Stimulated activated CD8-positive, alpha-beta memory T cell treated with anti-CD3 and anti-CD28 coated beads, Interleukin-7, amount 100 ng/mL, for 48 hours (primary cell): Measurements from ENCODE around the gene MICAL3.
"Not testable (repeated sequence)": the region's sequence is repeated elsewhere in the genome, so short reads cannot be mapped to it uniquely, and the experiment has no call there.

Experiments used
- DNase-seq, 2 donors: peaks; one replicate each; pipeline ENCODE4 v3.0.0-alpha.2; 2020; ENCODE audit warnings: low read depth in 1 of 2; ENCODE audit errors: extremely low read depth in 1 of 2

Gene MICAL3

GRCh38 chr22:17772249-17772957 is 252.0 kb downstream of the MICAL3 start:
- DNase-seq: no peak

DNA sequence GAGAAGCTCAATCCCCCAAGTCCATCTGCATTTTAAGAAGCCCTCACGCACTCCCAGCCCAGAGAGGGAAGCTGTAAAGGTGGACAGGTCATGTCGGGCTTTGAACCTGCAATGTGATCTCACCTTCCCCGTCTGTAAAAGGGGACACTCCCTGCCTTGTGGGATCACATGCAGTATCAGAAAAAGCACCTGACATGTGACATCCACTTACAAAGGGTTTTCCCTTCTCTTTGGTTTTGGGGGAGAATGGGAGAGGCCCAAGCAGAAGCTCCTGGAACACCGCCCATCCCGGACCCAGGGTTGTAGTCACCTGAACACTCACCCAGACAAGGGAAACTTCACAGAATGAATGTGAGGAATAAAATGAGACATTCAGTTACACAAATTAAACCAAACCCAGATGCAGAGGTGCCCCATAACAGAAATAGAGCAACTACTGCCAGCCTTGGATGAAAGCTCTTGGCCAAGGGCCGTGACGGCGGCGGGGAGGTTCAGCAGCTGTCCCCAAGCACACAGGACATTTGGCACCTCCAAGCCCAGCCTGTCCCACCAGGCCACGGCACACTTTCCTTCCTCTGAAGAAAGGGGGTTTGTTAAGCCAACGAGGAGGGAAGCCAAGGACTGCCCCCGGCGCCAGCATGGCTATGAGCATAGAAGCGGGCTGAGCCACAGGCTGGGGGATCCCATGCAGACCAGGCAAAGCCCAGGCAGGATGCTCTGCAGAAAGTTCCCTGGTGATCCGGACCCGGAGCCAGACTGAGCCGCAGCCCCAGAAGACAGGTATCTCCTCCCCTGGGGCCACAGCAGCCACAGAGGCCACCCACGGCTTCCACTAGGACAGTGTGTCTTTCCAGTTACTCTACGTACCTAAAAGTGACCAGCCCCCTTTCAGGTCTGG is 253.9 kb downstream of the MICAL3 start:
- no peak for DNase-seq

GRCh38 chr22:17769716-17770082 is 254.7 kb downstream of the MICAL3 start:
- DNase-seq: no peak

GRCh38 chr22:17769013-17769715 is 255.2 kb downstream of the MICAL3 start:
- DNase-seq: no peak

DNA sequence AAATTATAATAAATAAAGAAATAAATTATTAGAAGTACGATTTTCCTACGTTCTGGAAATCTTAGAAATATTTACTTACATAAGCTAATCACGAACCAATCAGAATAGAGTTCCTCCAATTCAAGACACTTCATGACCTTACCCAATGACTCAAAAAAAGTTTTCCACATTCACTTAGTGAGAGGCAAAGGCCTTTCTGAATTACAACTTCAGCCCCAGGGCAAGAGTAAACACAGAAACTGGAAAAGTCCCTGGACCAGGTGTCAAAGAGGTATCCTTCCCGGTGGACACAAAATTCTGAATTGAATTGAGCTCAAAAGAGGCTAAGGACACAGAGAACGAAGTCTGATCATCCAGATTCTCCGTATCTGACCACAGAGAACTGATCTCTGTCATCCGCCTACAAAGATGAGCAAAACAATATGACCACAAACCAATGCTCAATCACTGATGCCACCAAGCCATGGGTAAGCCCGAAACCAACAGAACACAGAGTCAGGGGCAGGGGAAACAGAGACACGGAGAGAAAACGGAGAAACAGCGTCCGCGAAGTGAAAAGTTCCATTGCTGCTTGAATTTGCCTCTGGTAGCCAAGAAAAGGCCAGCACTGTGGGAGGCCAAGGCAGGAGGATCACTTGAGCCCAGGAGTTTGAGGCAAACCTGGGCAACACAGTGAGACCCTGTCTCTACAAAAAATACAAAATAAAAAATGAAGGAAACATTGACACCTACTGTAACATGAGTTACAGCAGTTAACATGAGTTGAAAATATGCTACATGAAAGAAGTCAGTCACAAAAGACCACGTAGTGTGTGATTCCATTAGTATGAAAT is 256.9 kb downstream of the MICAL3 start:
- peak in 1 of 2 donors; percentile 64 for DNase-seq

GRCh38 chr22:17764852-17765251 is 259.5 kb downstream of the MICAL3 start:
- not testable (repeated sequence) for DNase-seq

GRCh38 chr22:17764036-17764435 is 260.3 kb downstream of the MICAL3 start:
- DNase-seq: no peak

DNA sequence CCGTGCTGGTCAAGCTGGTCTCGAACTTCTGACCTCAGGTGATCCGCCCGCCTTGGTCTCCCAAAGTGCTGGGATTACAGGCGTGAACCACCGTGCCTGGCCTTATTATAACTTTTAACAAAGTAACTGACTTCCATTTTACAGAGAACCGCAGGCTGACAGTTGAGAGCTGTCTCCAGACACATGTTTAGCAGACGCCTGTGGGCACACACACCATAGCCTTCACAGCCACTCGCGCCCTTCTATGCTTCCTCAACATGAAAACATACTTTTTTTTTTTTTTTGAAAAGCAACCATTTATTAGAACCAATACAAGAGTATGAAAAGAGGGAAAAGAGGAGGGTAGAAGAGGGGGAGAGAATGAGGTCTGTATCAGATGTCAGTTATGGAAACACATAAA is 260.9 kb downstream of the MICAL3 start:
- not testable (repeated sequence) for DNase-seq

- no peak for DNase-seq
Measured at GRCh38 chr22:17761138-17761488, 263.2 kb downstream of the MICAL3 start.

DNA sequence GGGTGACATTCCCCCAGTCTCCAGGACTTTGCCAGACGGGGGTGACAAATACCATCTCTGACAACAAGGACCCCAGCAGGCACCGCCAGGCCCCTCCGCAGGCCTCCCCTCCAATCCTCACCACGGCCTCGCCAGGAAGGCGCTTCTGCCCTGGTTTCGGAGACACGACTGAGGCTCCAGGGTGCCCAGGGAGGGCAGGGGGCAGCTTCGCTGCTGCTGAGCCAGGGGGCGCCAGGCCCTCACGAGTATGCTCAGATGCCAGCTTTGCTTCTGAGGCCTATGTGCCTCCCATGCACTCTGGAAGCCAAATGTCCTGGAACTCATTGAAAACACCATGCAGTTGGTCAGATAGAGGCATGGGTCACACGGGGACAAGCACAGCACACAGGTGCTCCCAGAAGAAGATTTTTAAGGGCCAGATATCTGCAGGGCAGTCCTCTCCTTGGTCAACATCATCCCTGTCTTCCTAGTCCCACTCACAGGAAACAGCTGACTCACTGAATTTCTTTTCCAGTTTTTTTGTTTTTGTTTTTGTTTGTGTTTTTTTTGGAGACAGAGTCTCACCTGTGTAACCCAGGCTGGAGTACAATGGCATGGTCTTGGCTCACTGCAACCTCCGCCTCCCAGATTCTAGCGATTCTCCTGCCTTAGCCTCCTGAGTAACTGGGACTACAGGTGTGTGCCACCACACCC is 270.0 kb downstream of the MICAL3 start:
- DNase-seq: no peak

DNA sequence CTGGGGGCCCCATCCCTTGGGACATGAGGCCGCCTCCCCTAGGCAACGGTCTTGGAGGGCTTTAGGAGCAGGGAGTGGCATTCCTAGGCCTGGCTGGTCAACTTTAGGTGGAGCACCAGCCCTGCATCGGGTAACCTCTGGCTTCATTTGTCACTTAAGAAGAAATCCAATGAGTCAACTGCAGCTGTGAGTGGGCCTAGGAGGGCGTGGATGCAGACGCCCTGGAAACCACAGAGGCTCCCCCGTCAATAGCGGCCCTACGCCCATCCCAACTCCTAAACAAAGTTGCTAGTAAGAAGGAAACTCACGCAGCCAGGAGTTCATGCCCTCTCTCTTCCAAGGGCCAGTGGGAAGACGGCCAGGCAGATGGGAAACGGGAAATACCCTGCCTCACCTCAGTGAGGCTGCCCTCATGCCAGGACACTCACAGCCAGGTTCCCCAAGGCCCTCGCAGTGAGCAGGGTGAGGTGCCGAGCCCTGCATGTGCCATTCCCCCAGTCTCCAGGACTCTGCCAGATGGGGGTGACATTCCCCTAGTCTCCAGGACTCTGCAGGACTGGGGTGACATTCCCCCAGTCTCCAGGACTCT is 270.9 kb downstream of the MICAL3 start:
- no peak for DNase-seq

DNA sequence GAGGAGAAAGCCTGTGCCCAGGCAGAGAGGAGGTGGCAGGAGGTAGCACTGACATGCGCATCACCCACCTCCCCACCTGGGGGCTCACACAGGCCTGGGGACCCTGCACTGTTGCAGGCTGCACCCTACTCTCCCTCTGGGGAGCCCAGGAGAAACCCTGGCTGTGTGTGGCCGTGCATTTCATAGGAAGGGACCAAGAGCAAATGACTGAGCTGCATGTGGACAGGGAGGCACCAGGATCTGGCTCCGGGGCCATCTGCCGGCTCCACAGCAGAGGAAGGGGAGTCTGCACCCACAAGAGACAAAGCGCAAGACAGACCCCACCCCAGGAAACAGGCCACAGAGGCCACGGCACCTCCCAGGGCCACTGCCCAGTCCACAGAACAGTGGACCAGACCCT is 272.8 kb downstream of the MICAL3 start:
- DNase-seq: no peak

GRCh38 chr22:17749605-17750395 is 274.6 kb downstream of the MICAL3 start:
- DNase-seq: no peak

DNA sequence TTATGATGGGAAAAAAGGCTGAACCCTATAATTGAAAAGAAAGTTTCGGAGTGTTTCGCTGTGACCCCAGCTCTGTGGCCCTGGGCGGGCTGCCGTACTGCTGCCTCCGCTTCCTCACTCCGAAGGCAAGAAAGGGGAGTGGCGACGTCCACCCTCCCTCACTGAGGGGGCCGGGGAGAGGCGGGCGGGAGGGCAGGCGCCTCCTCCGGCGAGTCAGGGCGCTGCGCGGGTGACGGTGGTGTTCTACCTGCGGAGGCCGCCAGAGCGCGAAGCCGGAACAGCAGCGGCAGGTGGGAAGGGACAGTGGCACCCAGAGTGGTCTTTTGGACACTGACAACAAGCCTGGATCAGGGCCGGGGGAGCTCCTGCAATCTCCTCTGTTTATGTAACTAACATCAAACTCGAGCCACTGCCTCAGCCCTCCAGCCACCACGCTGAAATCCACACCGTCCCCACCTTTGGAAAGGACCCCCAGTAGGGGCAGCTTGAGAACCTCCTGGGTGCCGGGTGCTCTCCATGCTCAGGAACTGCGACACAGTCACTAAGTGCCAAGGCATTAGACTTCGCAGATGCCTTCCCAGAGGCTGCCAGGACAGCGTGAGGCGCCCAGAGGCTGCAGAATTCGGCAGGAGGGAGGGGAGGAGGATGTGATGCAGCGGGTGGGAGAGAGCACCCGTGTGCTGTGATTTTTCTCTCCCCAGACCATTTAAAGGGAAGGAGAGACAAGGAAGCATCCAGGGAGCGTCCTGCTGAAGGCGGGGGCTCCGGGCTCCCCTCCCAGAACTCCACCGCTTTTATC is 275.6 kb downstream of the MICAL3 start:
- DNase-seq: no peak

GRCh38 chr22:17746916-17747315 is 277.4 kb downstream of the MICAL3 start:
- no peak for DNase-seq

- no peak for DNase-seq
Measured at GRCh38 chr22:17744430-17744829, 279.9 kb downstream of the MICAL3 start.

DNA sequence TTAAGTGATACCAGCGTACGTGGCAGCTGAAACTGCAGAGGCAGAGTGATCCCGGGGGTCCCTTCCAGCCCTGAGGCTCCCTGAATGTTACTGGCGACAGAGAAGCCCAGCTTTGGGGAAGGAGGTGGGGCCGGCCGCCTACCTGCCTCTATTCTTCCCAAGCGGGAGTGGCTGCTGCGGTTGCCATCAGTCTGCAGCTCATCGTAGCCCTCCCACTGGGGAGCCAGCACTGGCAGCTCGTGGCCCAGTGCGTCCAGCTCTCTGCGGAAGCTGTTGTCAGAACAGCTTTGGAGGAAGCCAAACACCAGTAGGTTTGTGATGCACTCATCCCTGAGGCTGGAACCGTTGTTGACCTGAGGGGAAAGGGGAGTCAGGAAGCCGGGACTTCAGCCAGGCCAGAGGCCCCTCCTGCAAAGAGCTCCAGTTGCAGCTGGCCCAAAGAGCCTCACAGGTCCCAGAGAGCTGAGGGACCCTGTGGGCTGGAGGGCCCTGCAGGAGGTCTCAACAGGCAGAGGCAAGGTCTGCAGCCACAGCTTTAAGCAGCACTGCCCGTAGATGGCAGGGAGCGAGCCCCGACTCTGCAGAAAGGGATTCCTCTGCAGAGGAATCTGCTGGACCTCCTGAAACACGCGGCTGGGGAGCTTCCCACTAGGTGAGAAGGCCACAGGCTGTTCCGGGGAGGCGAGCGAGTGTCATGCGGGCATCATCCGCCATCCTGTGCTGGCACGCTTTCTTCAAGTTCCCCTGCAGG is 280.5 kb downstream of the MICAL3 start:
- DNase-seq: no peak

DNA sequence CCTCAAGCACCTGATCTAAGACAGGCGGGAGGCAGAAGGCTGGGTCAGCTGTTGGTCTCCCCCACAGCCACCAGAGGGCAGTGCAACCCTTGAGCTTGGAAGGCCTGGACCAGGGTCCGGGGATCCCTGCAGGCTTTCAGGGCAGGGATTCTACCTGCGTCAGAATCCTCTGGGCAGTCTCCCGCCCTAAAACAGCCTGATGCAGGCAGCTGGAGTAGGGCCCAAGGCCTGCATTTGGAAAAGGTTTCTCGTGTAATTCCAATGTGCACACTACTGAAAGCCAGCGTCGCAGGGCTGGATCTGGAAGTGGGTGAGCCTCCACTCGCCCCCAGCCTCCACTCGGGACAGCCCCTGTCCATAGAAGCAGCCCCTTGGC is 281.8 kb downstream of the MICAL3 start:
- DNase-seq: peak; percentile 39 to 44
